GM10248 (cell line): ENCODE results near the gene TPRN.

Source experiments
- CTCF ChIA-PET: fragments of 300-600 bp; sonication (Branson Sonifier 250); formaldehyde crosslinking; extraction: SDS; loops from one replicate; lab custom pipeline; 2021; ENCODE audit warnings: antibody characterized with exemption; lab: Yijun Ruan, JAX
- POLR2A ChIA-PET: fragments of 350-650 bp; sonication (Branson Sonifier 250); formaldehyde crosslinking; extraction: SDS; loops from one replicate; lab custom pipeline; 2020; ENCODE audit warnings: antibody characterized with exemption; lab: Yijun Ruan, JAX
- DNase-seq: peaks from one replicate; pipeline ENCODE4 v3.0.0; 2012; ENCODE audit errors: extremely low spot score
- TF ChIP-seq, protein P1 (sequence below): IDR thresholded peaks from 2 replicates; pipeline ENCODE4 v1.5.1; 2012; ENCODE audit warnings: mild to moderate bottlenecking, low read depth; ENCODE audit errors: extremely low read depth, missing control alignments, control extremely low read depth

Gene TPRN

DNA sequence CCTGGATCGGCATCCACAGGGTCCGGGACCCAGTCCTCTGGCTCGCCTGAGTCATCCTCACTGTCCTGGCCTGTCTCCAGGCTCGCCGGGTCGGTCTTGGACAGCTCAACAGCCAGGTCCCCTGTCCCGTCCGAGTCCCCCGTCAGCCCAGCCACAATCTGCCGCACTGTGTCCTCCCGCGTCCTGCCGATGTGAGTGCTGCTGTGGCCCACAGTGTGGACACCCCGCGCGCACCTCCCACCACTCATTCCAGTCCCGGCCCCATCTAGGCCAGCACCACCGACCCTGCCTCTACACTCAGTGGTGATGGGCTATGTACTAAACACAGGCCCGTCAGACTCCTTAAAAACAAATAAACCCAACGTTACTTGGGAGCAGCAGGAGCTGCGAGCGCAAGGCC is 18.9 kb downstream of the TPRN start:
- DNase-seq: no peak
- CTCF ChIA-PET: interaction anchor here (1.1 to 2.6 kb wide), 3 partner anchors 17 to 55 kb away, joined by 3 to 7 read pairs (median 6); partner anchors contain the start of gene TPRN
- POLR2A ChIA-PET: no interaction called here
- TF ChIP-seq, protein P1, sequence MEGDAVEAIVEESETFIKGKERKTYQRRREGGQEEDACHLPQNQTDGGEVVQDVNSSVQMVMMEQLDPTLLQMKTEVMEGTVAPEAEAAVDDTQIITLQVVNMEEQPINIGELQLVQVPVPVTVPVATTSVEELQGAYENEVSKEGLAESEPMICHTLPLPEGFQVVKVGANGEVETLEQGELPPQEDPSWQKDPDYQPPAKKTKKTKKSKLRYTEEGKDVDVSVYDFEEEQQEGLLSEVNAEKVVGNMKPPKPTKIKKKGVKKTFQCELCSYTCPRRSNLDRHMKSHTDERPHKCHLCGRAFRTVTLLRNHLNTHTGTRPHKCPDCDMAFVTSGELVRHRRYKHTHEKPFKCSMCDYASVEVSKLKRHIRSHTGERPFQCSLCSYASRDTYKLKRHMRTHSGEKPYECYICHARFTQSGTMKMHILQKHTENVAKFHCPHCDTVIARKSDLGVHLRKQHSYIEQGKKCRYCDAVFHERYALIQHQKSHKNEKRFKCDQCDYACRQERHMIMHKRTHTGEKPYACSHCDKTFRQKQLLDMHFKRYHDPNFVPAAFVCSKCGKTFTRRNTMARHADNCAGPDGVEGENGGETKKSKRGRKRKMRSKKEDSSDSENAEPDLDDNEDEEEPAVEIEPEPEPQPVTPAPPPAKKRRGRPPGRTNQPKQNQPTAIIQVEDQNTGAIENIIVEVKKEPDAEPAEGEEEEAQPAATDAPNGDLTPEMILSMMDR: no peak

DNA sequence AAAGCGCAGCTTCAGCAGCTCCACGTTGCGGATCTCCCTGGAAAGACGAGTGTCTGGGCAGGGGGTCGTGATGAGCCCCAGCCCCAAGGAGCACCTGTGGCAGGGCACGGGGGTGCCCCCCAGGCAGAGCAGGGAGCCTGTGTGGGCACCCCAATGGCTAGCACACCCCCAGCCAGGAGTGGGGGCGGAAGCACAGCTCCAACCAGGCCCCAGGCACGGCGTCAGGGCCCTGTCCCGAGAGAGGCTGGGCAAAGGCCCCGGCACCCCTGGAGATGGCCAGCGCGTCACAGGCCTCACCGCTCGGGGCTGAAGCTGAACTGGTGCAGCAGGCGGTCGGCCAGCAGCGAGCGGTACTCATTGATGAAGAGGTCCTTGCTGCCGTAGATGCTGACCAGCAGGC is 20.1 kb downstream of the TPRN start:
- TF ChIP-seq, protein P1: no peak
- CTCF ChIA-PET: interaction anchor here (1.3 to 2.6 kb wide), 3 partner anchors 18 to 56 kb away, joined by 3 to 7 read pairs (median 6); no protein-coding TSS in a partner anchor
- DNase-seq: no peak
- POLR2A ChIA-PET: interaction anchor here (0.7 kb wide), 1 partner anchor 29 kb away, joined by 3 read pairs; no protein-coding TSS in a partner anchor

DNA sequence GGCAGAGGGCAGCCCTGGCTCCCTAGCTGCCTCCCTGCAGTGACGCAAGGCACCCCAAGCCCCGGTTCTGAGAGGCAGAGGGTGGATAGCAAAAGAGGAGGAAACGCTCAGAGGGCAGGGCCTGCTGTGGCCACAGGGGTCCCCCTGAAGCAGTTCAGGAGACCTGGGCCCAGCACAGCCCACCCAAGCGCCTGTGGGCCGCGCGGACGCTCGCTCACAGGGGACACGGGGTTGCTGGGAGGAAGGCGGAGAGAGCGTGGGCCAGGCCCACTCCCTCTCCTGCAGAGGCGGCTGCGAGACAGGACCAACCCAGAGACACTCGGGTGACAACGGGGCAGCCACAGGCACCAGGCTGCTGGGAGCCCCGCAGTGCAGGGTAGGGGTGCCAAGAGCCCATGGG is 20.8 kb downstream of the TPRN start:
- ChIA-PET POLR2A (interaction anchor here (0.7 kb wide), 1 partner anchor 29 kb away, joined by 3 read pairs; no protein-coding TSS in a partner anchor), CTCF (interaction anchor here (1.3 to 1.9 kb wide), 2 partner anchors 19 to 57 kb away, joined by 3 to 6 read pairs; no protein-coding TSS in a partner anchor)
- TF ChIP-seq, protein P1: no peak
- DNase-seq: no peak

DNA sequence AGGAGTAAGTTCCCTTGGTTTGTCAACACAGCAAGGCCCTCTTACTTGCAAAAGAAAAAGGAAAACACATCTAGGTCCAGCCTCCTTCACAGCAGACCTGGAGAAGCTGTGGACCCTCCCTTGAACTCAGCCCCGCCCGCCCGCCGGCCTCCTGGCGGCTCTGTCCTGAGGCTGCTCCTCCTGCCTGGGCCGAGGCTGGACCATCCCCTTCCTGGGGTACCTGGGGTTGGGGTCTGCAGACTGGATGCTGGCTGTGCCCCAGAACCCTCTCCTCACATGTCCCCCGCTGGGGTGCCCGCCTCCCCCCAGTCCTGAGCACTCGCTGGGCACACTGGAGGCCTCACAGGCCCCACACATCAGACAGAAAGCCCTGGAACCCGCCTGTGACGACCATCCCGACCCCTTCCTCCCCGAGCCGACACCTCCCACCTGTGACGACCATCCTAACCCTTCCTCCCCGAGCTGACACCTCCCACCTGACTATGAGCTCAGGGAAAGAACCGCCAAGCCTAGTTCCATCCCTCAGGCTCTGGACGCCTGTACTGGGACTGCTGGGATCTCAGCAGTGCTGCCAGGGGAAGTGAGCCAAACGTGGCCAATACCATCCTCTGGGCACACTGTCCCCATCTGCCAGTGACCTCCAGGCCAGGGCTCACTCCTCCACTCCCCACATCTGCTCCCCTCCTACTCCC is 21.5 kb downstream of the TPRN start:
- TF ChIP-seq, protein P1: no peak
- ChIA-PET CTCF (interaction anchor here (1.3 kb wide), 1 partner anchor 57 kb away, joined by 3 read pairs; no protein-coding TSS in a partner anchor), POLR2A (no interaction called here)
- DNase-seq: no peak

DNA sequence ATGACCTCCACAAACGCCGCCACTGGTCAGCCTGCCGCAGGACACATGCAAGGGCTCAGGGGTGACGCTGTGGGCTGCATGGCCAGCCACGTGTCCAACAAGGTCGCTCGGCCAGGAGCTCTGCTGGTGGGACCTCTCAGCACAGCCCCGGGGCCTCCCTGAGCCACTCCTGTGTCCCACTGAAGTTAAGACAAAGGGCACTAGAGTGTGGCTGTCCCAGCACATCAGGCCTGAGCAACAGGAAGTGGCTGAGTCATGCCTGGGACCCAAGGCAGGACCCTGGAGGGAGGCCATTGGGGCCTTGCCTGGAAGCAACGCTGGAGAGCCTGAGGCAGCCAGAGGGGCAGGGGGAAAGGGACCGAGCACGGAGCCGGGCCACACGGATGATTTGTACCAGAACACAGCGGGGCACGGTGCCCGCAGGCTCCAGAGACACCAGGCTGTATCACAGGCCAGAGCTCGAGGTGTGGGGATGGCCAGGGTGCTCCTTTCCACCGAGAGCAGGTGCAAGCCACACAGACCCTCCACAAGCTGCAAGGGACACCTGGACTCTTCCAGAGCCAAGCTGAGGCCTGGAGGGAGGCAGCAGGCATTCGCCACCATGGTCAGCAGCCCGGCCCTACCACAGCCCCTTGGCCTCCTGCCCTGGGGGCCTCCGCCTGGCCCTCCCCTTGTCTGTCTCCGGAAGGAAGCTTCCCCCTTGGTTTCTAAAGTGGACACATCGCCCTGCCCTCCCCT is 22.2 kb downstream of the TPRN start:
- CTCF ChIA-PET: interaction anchor here (1.7 kb wide), 1 partner anchor 10 kb away, joined by 5 read pairs; the partner anchor contains the start of genes ANAPC2 and SSNA1
- TF ChIP-seq, protein P1: no peak
- POLR2A ChIA-PET: no interaction called here
- DNase-seq: no peak
